ENCODE measurements around the gene GIPC1.
"Not testable (repeated sequence)": the region's sequence is repeated elsewhere in the genome, so short reads cannot be mapped to it uniquely, and the experiment has no call there.

Gene GIPC1

GRCh38 chr19:14467391-14467790 is 28.5 kb downstream of the GIPC1 start:
- DNase-seq = no peak

GRCh38 chr19:14463747-14464146 is 32.2 kb downstream of the GIPC1 start:
- DNase-seq = no peak

- not testable (repeated sequence) for DNase-seq
Measured at GRCh38 chr19:14462401-14462800, 33.5 kb downstream of the GIPC1 start.

DNA sequence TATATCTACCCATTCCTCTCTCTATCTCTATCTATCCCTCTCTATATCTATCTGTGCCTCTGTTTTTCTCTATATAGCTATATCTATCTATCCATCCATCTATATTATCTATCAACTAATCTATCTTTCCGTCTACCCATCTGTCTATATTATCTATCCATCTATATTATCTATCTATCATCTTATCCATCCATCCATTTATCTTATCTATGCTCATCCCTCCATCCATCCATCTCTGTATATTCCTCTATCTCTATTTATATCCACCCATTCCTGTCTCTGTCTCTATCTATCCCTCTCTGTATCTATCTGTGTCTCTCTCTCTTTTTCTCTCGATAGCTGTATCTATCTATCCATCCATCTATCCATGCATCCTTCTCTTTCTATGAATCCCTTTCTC is 35.0 kb downstream of the GIPC1 start:
- no peak for DNase-seq

DNA sequence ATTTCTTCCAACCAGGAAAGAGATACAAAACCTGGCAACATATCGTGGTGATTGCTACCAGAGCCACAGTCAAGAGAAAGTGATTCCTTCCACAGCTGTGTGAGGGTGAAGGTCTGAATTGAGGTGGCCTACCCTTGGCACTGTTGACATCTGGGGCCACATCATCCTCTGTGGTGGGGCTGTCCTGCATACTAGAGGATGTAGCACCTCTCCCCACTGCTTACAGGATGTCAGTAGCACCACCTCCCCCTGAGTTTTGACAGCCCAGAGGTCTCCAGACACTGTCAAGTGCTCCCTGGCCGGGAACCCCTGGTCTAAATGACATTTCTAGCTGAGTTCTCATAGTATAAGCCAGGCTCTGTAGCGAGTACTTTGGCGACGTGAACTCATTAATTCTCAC is 36.2 kb downstream of the GIPC1 start:
- no peak for DNase-seq

DNA sequence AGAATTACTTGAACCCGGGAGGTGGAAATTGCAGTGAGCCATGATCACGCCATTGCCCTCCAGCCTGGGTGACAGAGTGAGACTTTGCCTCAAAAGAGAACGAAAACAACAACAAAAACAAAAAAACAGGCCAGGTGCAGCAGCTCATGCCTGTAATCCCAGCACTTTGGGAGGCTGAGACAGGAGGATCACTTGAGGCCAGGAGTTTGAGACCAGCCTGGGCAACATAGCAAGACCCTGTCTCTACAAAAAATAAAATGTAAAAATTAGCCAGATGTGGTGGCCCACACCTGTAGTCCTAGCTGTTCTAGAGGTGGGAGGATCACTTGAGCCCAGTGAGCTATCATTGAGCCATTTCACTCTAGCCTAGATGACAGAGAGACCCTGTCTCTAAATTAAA is 43.6 kb downstream of the GIPC1 start:
- DNase-seq = not testable (repeated sequence)

- no peak for DNase-seq
Measured at GRCh38 chr19:14450876-14451275, 45.1 kb downstream of the GIPC1 start.

DNA sequence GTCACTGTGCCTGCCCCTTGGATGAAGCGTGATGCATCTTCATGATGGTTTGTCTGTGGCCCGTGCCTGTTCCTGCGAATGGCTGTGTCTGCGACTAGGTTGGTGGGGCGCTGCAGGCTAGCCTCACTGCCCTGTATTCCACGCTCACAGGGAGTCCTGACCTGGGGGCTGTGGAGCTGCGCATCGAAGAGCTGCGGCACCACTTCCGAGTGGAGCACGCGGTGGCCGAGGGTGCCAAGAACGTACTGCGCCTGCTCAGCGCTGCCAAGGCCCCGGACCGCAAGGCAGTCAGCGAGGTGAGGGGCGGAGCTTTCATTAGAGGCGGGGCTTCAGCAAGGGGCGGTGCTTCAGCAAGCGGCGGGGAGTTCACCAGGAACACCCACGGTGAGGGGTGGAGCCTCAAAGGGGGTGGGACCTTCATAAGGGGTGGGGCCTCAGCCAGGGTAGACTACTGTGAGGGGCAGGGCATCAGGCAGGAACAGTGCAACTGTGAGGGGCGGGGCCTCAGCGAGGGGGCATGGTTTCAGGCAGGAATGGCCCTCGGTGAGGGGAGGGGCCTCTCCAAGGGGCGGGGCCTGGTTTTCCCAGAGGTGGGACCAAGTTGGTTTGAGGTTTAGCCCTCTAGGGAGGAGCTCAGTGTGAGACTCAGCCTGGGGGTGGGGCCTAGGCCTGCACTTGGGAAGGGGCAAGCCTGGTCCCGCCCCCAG is 45.6 kb downstream of the GIPC1 start:
- DNase-seq = peak; percentile 39

DNA sequence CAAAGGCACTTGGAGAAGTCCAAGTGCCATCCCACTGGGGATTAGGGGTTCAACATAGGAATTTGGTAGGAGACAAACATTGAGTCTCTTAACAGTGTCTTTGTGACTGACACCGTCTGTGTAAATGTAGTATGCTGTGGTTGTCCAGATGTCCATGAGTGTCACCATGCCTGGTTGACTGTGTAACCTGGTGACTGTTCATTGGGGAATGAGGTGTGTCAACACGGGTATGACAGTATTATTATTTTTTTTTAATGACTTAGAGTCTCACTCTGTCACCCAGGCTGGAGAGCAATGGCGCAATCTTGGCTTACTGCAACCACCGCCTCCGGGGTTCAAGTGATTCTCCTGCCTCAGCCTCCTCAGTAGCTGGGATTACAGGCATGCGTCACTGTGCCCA is 46.6 kb downstream of the GIPC1 start:
- no peak for DNase-seq

- no peak for DNase-seq
Measured at GRCh38 chr19:14446336-14447036, 49.4 kb downstream of the GIPC1 start.

GRCh38 chr19:14443632-14444216 is 52.2 kb downstream of the GIPC1 start:
- DNase-seq = no peak

GRCh38 chr19:14442891-14443631 is 52.9 kb downstream of the GIPC1 start:
- no peak for DNase-seq

DNA sequence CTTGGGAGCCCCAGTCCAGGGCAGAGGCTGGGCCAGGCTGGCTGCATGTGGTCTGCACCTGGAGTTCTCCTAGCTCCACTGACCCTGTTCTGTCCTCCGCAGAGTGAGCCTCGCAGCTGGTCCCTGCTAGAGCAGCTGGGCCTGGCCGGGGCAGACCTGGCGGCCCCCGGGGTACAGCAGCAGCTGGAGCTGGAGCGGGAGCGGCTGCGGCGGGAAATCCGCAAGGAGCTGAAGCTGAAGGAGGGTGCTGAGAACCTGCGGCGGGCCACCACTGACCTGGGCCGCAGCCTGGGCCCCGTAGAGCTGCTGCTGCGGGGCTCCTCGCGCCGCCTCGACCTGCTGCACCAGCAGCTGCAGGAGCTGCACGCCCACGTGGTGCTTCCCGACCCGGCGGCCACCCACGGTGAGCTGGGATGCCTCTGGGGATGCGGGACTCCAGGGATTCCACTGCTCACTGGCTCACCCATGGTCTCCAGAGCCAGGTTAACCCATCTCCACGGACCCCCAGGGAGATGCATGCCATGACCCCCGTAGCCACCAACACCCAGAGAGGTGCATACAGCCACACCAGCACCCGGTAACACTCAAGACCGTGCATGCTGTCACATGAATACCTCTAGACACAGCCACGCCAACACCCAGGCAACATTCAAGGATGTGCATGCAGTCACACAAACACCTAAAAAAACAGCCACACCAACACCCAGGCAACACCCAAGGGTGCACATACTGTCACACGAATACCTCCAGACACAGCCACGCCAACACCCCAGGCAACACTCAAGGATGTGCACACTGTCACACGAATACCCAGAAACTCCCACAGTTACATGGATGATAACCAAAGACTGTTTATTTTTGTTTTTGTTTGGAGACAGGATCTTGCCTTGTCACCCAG is 54.6 kb downstream of the GIPC1 start:
- DNase-seq = no peak

- DNase-seq = peak; percentile 90
Measured at GRCh38 chr19:14440049-14440448, 55.9 kb downstream of the GIPC1 start.

DNA sequence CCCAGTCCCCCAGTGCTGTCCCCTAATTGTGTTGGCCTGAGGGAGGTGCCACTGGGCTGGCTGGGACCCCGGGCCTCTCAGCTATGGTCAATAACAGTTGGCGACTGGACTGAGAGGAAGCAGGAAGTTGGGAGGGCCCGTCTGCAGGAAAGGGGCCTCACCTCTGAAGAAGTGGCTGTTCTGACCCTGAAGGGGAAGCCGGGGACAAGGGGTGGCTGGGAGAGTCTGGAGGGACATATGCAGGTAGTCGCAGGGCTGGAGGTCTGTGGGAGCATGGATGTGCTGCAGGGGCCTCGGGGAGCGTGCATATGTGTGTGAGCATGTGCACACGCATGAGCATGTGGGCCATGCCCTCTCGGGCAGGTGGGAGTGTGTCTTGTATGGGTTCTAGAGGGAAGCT is 56.9 kb downstream of the GIPC1 start:
- no peak for DNase-seq

- no peak for DNase-seq
Measured at GRCh38 chr19:14437578-14438140, 58.3 kb downstream of the GIPC1 start.

- DNase-seq = no peak
Measured at GRCh38 chr19:14435320-14436050, 60.4 kb downstream of the GIPC1 start.

DNA sequence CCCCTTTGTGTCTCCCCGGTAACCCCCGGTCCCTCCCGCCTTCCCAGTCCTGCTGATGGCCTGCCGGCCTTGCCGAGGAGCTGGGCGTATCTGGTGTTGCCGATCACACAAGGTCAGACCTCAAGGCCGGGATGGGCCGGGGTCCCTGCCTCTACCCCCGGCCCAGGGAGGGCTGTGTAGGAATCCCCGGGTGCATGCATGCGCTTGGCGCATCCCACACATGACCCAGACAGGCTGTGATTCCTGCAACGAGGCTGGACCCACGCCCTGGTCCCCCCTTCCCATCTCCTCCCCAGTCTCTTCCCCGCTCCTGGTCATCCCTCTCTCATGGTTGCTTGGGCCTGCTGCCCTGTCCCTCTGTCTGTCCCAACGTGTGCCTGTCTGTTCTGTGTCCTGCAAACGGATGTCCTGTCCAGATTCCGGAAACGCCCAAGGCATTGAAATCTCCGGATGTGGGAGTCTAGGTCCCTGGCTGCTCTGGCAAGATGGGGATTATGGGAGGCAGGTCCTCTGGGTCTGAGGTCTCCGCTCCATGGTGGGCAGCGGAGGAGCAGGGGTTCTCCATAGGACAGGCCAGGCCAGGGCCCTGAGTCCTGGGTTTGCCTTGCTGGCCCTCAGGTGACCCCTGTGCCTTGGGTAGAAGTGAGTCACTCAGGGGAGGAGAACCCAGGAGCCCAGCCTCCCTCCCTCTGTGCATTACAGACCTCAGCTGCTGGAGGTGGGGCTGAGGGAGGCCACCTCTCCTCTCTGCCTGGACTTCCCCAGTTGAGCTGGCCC is 61.2 kb downstream of the GIPC1 start:
- no peak for DNase-seq

DNA sequence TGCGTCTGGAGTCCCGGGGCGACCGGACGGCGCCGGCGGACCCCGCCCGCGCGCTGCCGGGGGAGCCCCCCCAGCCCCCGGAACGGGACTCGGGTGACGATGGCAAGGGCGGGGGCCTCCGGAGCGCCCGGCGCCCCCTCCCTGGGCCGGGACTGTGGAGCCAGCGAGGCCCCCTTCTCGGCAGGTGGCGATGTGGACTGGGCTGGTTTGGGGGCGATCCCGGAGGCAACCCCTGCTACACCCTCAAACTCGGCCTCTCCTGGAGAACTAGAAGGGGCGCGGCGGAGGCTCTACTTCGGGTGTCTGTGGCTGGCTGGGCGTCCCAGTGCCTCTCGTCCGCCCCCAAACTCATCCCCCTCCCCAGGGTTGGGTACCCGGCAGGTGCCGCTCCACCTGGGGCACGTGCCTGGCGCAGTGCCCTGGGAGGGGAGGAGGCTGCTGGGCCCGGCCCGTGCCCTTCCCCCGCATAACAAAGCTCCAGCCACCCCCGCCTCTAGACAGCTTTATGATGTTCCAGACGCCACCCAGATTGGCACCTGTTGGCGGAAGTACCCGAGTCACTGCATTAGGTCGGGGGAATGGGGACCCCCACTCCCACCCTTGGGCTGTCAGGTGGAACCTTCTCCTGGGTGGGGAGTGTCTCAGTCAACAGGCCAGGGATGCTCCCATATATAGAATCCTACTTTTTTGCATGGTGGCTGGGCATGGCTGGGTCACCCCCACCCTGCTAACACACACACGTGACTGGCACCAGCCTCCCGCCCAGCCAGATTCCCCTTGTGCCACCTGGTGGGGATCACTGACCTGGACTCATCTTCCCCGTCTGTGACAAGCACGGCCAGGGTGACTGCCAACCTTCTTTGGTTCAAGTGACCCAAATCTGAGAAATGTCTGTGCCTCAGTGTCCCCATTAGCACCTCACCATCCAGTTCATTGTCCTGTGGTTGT is 62.1 kb downstream of the GIPC1 start:
- DNase-seq = no peak

All from suppressor macrophage treated with lipopolysaccharide for 4 hours (primary cell).